ENCODE results near the gene CSTA.

DNA sequence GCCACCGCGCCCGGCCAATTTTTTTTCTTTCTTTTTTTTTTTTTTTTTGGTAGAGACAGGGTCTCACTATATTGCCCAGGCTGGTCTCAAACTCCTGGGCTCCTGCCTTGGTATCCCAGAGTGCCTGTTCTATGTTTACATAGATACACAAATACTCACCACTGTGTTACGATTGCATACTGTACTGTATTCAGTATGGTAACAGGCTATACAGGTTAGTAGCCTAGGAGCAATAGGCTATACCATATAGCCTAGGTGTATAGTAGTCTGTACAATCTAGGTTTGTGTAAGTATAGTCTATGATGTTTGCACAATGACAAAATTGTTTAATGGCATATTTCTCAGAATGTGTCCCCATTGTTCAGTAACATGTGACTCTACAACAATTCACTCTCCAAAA lies 26.6 kb downstream of the CSTA start:
- TF ChIP-seq, protein P1, sequence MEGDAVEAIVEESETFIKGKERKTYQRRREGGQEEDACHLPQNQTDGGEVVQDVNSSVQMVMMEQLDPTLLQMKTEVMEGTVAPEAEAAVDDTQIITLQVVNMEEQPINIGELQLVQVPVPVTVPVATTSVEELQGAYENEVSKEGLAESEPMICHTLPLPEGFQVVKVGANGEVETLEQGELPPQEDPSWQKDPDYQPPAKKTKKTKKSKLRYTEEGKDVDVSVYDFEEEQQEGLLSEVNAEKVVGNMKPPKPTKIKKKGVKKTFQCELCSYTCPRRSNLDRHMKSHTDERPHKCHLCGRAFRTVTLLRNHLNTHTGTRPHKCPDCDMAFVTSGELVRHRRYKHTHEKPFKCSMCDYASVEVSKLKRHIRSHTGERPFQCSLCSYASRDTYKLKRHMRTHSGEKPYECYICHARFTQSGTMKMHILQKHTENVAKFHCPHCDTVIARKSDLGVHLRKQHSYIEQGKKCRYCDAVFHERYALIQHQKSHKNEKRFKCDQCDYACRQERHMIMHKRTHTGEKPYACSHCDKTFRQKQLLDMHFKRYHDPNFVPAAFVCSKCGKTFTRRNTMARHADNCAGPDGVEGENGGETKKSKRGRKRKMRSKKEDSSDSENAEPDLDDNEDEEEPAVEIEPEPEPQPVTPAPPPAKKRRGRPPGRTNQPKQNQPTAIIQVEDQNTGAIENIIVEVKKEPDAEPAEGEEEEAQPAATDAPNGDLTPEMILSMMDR (IDR thresholded peaks at IDR 0.05; ENCODE audit: insufficient read depth, low read length, poor library complexity, severe bottlenecking) = no peak
- no peak for TF ChIP-seq EZH2phosphoT487 (conservative IDR thresholded peaks at IDR 0.05; ENCODE audit: low read length)
